T follicular helper cell (primary cell): ENCODE results near the gene TRIM29.

Source experiments
- DNase-seq: peaks from one replicate; pipeline ENCODE4 v3.0.0-alpha.2; 2020; ENCODE audit warnings: low read depth

Gene TRIM29

GRCh38 chr11:120096369-120097191 lies 41.3 kb downstream of the TRIM29 start:
- no peak for DNase-seq

- DNase-seq: no peak
Measured at GRCh38 chr11:120095516-120095915, 42.4 kb downstream of the TRIM29 start.

GRCh38 chr11:120091701-120092100 lies 46.2 kb downstream of the TRIM29 start:
- no peak for DNase-seq

GRCh38 chr11:120091121-120091520 lies 46.8 kb downstream of the TRIM29 start:
- no peak for DNase-seq

- DNase-seq: no peak
Measured at GRCh38 chr11:120090411-120090810, 47.5 kb downstream of the TRIM29 start.

GRCh38 chr11:120089036-120090001 lies 48.6 kb downstream of the TRIM29 start:
- no peak for DNase-seq

GRCh38 chr11:120088056-120088455 lies 49.9 kb downstream of the TRIM29 start:
- DNase-seq: no peak

GRCh38 chr11:120086651-120087050 lies 51.3 kb downstream of the TRIM29 start:
- DNase-seq: no peak

- DNase-seq: no peak
Measured at GRCh38 chr11:120079750-120080610, 57.9 kb downstream of the TRIM29 start.

- DNase-seq: no peak
Measured at GRCh38 chr11:120078397-120078796, 59.5 kb downstream of the TRIM29 start.

DNA sequence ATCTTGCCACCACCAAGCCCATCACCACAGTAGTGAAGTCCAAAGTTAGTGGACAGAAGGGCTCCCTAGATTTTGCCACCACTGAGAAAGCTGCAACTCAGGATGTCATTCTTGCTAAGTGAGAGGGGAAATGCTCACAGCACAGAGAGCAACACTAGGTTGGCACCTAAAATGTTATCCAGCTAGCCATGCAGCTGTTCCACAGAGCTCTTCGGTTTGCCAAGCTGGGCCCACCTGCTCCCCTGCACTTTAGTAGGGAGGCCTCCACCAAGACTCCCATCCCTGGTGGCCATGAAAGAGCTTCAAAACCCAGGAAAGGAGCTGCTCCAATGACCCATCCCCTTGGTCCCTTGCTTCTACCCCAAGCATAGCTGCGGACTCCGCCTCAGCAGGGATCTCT lies 63.8 kb downstream of the TRIM29 start:
- DNase-seq: no peak

- no peak for DNase-seq
Measured at GRCh38 chr11:120073196-120073595, 64.7 kb downstream of the TRIM29 start.

DNA sequence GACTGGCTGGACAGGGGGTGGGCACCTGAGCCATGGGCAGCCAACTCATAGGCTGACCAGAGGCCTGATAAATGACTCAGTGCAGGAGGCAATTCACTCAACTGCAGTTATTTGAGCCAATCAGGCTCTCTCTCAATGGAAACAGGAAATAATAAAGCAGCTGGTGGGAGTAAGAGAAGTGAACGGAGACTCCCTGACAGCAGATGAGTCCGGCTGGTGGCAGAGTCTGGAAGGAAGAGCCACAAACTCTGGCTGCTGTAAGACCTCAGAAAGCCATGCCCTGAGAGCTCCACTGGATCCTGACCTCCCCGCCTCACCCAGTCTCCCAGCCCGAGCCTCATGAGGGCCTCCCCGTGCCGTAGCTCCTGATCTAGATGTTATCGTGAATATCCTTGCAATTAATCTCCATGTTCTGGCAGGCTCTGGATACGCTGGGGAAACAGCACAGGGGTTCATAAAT lies 69.8 kb downstream of the TRIM29 start:
- DNase-seq: no peak

DNA sequence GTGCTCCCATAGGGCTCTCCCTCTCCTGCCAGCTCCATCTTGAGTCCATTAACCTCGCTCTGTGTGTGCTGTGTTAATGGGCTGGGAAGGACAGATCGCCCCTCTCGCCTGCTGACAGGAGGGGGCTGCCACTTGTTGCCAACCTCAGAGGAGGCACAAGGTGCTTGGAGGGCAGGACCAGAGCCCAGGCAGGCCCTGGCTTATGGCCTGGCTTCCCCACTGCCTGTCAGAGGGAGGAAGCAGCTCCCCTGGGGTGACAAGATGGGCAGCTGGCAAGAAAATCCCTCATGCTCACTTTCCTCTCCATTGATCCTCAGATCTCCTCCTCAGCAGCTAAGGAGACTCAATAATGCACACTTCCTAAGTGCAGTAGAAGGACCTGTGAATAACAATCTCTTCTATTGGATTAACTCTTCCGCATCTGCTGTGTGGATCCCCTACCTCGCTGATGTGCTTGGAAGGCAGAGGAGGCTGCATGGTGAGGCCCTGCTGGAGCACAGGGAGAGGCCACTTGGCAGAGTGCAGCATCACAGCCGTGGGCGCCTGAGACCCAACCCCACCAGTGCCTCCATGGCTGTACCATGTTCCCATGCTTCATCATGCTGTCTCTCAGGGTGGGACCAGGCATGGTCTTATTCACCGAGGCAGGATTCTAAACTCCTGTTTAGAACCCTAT lies 70.3 kb downstream of the TRIM29 start:
- no peak for DNase-seq

GRCh38 chr11:120066738-120067437 lies 71.0 kb downstream of the TRIM29 start:
- DNase-seq: no peak

DNA sequence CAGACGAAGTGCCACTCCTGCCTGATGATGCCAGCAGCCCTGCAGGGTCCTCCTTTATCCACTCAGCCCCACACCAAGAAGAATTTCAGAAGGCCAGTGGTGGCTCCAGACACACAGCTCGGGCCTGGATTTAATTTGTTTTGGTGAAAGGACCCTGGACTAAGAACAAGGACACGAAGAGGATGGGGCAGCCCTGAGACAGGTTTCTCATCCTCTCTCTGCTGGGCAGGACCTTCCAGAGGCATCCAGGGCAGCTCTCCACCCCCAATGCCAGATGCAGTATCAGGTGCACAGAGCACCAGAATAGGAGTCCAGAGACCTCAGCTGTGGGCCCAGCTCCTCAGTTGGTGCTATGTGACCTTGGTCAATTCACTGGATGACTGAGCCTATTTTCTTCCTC lies 72.0 kb downstream of the TRIM29 start:
- DNase-seq: no peak

GRCh38 chr11:120065176-120065575 lies 72.7 kb downstream of the TRIM29 start:
- DNase-seq: no peak

DNA sequence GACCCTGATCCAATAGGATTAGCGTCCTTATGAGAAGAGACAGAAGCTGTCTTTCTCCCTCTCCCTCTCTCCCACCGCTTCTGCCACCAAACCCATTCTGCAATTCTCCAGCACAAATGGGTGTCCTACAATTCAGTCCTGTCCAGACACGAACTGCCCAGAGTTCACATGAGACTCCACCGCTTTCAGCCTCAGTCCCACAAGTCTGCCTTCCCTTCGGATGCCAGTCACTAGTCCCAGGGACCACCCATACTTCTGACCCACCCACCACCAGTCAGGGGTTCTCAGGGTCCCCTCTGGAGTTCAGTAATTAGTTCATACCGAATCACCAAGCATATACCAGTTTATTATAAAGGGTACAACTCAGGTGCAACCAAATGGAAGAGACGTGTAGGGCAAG lies 73.6 kb downstream of the TRIM29 start:
- no peak for DNase-seq

DNA sequence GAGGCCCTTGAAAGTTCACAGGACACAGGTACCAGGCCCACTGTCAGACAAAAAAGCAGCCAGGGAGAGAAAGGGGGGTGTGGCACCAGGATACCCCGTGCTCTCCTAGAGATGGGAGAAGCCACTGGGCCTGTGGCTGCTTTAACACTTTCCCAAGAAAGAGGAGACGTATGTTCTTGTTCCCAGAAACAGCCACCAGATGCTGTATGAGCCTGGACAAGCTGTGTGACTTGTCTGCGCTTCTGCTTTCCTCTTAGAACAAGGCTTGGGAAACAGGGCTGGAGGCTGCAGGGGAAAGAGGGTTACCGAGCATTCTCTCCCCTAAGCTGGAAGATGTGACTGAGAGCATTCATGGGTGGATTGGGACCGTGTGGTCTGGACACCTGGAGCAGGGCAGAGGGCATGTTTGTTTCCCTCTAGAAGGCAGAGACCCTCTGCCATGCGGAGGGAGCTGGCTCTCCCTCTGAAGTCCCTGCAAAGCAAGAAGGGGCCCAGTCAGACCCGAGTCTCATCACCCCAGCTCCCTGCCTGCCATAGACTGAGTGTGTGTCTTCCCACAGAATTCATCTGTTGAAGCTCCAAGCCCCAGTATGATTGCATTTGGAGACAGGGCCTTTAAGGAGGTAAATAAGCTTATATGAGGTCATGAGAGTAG lies 74.1 kb downstream of the TRIM29 start:
- no peak for DNase-seq

GRCh38 chr11:120062561-120062930 lies 75.4 kb downstream of the TRIM29 start:
- no peak for DNase-seq
